HT1080 (cell line): ENCODE measurements around the gene MBD3L2. TPM values are rescaled to one million over a fixed set of nuclear protein-coding genes. Genes with fewer than 3 reads are reported as not detected.
"Not testable (repeated sequence)": the region's sequence is repeated elsewhere in the genome, so short reads cannot be mapped to it uniquely, and the experiment has no call there.

Experiments
- DNase-seq: peaks from one replicate; pipeline ENCODE4 v3.0.0-alpha.2; 2015; ENCODE audit warnings: low read depth
- polyA plus RNA-seq, 2 experiments: library from polyadenylated mRNA; depleted of rRNA; stranded (reverse); fragments of >200 nt; gene quantifications; 2 replicates each; pipeline ENCODE4 v1.2.3, GENCODE V29; 2015
- total RNA-seq: library from RNA; depleted of rRNA; stranded (reverse); fragments of >200 nt; shearing (Covaris generic); gene quantifications from 2 replicates; pipeline ENCODE4 v1.2.3, GENCODE V29; 2014; rRNA removed

MBD3L2 gene
- not detected in 2 replicates for total RNA-seq
- polyA plus RNA-seq (2015; cell fraction: cytosol; rRNA removed): not detected in 2 replicates
- not detected in 2 replicates for polyA plus RNA-seq (2015; cell fraction: nucleus; rRNA removed)

DNA sequence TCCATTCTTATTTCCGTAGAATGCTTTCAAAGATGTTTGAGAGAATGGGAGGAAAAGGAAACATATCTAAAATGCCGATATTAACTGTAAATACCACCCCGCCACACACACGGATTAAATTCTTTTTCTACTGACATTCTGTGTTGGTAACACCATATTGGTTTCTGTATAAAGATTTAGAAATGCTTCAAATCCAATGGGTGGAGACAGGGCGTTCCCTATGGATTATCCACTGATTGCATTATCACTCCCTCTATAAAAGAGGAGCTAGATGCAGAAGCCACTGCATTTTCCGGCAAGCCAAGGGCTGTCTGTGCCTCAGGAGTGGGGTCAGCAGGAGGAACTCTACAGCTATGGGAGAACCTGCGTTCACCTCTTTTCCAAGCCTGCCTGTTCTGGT, at the start of gene MBD3L2:
TSS of gene MBD3L2 (plus strand) at position 301 of the 400 bp plus-strand sequence. CDS start at position 354, 53 bp downstream.
- not testable (repeated sequence) for DNase-seq

DNA sequence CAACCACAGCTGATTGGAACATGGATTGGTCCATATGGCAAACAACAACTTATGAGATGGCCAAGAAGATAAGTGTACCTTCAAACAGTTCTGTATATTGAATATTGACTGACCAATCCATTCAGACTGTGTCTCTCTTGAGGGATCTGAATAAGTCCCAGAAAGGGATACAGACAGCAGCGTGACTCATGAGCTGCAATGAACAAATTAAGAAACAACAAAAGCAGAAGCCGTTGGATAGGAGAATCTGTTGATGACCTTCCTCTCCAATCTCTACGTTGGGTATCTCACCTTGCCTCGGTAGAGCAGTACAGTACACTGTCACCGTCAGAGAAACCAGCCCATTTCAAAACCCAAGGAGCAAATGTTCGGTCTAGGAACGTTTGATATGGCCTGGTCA, 49.2 kb upstream of the MBD3L2 start:
- DNase-seq: no peak

DNA sequence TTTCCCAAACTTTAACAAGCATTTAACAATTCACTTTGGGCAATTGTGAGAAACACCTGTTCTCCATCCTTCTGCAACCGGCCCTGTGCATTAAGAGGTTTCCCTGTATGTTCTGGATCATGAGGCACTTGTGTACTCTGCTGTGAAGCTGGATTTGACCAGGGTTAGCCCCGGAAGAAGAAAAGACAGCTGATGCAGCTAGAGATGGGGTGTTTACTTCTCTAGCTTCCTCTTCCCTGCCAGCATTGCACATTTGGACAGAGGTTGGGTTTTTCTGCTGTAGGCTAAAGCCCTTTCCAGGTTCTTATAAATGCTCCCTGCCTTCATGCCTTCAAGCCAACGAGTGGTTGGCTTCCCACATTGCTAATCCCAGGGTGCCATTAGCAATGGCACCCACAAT, 48.8 kb upstream of the MBD3L2 start:
- no peak for DNase-seq

DNA sequence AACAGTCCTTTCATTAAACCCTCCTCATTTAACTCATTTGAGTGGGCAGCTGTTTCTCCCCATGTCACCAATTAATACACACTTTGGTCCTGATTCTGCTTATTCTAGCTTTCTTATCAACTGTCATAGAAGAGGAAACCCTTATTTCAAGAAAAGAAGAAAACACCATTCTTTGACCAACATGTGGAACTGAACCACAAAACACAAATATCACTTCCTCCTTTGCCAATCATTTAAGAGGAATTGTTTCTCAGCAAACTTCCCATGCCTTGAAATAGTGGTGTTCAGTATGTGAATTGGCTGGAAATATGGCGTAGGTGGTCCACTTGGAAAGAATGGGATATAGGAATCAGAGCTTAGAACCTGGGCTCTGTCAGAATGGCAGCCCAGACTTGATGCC, 48.3 kb upstream of the MBD3L2 start:
- DNase-seq: no peak

DNA sequence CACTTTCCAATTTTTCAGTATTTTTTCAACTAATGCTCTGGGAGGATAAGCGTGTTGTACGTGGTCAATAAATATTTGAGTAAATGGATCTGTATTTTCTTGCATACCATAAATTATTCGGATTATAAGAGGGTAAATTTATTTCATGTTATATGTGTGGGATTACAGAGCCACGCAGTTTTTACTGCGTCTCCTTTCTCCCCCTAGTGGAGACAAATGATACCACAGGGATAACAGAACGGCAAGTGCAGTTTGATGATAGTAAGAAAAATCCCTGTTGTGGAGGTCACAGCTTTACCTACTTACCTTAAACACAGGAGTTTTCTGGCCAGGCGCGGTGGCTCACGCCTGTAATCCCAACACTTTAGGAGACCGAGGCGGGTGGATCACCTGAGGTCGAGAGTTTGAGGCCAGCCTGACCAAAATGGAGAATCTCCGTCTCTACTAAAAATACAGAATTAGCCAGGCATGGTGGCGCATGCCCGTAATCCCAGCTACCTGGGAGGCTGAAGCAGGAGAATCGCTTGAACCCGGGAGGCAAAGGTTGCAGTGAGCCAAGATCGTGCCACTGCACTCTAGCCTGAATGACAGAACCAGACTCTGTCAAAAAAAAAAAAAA, 44.7 kb upstream of the MBD3L2 start:
- DNase-seq: no peak

DNA sequence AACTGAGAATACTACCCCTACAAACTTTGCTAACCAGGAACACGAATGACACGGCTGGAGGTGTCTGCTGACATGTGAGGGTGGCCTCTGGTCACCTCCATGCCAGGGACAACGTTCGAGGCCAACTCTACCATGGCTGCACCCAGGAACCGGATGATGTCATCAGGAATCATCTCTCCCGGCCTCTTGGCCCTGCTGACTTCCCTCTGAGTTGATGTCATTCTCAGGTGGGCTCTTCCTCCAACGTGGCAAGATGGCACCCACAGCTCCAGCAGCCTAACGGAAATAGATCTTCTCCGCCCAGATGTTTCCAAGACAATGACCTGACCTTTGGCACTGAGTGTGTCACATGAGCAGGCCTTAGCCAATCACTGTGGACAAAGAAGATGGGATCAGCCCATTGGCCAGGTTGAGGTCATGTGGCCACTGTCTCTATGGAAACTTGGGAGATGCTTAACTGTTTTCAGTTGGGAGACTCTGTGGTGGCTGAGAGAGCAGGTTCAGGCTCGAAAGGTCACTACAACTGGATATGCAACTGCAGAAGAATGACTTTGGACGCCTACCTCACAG, 42.9 kb upstream of the MBD3L2 start:
- no peak for DNase-seq

DNA sequence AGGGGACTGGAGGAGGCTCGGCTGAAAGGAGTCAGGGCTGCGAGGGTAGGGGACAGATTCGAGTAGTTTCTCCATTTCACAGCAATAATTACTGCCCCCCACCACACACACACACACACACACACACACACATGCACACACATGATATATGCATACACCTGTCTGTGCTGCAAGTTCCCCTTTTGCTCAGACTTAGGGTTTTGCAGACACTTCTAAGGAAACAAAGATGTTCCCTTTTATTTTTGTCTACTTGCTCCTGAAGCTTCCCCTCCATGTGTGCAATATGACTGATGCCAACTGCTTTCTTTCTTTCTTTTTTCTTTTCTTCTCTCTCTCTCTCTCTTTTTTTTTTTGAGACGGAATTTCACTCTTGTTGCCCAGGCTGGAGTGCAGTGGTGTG, 41.3 kb upstream of the MBD3L2 start:
- no peak for DNase-seq

DNA sequence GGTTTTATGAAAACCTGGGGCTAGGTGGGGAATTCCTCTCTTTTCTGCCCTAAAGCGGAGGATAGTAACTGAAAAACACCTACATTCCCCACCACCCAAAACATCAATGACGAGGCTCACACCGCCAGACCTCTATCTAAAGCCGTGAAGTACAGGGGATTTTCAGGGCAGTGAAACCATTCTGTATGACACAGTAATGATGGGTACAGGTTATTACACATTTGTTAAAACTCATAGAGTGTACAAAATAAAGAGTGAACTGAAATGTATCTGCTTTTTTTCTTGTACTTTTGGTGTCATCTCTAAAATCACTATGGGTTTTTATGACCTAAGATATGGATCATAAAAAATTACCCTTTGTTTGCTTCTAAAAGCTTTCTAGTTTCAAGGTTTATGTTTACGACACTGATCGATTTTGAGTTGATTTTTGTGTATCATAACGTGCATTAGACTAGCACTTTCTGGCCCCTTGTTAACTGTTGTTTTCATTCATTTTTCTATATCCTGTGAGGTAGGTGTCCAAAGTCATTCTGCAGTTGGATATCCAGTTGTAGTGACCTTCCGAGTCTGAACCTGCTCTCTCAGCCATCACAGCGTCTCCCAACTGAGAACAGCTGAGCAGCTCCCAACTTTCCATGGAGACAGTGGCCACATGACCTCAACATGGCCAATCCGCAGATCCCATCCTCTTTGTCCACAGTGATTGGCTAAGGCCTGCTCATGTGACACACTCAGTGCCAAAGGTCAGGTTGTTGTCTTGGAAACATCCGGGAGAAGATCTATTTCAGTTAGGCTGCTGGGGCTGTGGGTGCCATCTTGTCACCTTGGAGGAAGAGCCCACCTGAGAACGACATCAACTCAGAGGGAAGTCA, 38.2 kb upstream of the MBD3L2 start:
- DNase-seq: no peak

DNA sequence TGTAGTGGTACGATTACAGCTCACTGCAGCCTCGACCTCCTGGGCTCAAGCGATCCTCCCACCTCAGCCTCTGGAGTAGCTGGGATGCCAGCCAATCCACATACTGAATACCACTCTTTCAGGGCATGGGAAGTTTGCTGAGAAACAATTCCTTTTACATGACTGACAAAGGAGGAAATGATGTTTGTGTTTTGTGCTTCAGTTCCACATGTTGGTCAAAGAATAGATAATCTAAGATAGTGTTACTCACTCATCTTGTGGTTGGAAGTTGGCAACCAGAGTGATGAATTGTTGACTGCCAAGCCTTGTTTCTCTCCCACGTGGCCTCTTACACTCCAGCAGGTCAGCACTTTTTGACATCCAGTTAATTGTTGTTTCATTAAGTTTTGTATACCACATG, 35.4 kb upstream of the MBD3L2 start:
- peak; percentile 75 for DNase-seq

DNA sequence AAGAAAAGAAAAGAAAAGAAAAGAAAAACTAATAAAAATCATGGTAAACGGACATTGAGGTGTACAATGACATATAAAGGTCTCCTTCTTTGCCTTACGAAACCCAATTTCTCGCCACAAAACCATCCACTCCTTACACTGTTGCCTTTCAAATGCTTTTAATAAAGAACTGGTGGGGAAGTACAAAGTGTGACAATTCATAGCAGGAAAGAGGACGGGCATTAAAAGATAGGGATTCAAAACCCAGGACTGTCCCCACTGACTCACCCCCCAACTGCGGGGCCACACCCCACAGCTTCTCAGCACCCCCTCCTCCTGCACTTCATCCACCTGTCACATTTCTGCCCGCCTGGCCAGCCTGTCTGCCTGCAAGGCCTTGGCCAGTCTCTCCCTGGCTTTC, 30.3 kb upstream of the MBD3L2 start:
- DNase-seq: no peak

DNA sequence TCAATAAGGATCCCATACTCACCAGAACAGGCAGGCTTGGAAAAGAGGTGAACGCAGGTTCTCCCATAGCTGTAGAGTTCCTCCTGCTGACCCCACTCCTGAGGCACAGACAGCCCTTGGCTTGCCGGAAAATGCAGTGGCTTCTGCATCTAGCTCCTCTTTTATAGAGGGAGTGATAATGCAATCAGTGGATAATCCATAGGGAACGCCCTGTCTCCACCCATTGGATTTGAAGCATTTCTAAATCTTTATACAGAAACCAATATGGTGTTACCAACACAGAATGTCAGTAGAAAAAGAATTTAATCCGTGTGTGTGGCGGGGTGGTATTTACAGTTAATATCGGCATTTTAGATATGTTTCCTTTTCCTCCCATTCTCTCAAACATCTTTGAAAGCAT, 27.8 kb upstream of the MBD3L2 start, which contains the start of gene MBD3L2B:
TSS of gene MBD3L2B (minus strand) at position 101 of the 400 bp plus-strand sequence. CDS start at position 67, 34 bp downstream.
- not testable (repeated sequence) for DNase-seq

DNA sequence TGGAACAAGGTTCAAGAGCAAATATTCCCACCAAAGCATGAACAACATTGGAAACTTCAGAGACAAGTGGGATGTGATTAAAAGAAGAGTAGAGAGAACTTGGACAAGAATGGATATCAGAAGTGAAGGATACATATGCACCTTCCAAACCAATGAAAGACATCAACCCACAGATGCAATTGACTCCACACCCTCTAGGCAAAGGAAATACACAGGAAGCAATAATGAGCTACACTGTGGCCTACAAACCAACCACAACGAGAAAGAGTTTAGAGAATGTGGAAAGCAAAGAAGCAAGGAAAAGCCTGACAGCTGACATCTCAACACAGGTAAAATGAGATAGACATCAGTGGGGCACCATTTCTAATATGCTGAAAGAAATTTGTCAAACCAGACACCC, 20.3 kb upstream of the MBD3L2 start:
- DNase-seq: not testable (repeated sequence)

DNA sequence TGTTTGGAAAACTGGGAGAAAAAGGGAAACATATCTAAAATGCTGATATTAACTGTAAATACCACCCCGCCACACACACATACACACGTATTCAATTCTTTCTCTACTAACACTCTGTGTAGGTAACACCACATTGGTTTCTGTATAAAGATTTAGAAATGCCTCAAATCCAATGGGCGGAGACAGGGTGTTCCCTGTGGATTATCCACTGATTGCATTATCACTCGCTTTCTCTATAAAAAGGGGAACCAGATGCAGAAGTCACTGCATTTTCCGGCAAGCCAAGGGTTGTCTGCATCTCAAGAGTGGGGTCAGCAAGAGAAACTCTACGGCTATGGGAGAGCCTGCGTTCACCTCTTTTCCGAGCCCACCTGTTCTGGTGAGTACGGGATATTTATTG, 18.8 kb upstream of the MBD3L2 start, which contains the start of gene MBD3L5:
TSS of gene MBD3L5 (plus strand) at position 301 of the 400 bp plus-strand sequence. CDS start at position 335, 34 bp downstream.
- not testable (repeated sequence) for DNase-seq

DNA sequence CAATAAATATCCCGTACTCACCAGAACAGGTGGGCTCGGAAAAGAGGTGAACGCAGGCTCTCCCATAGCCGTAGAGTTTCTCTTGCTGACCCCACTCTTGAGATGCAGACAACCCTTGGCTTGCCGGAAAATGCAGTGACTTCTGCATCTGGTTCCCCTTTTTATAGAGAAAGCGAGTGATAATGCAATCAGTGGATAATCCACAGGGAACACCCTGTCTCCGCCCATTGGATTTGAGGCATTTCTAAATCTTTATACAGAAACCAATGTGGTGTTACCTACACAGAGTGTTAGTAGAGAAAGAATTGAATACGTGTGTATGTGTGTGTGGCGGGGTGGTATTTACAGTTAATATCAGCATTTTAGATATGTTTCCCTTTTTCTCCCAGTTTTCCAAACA, 9.0 kb upstream of the MBD3L2 start, which contains the start of gene MBD3L4:
TSS of gene MBD3L4 (minus strand) at position 101 of the 400 bp plus-strand sequence. CDS start at position 66, 35 bp downstream.
- not testable (repeated sequence) for DNase-seq

DNA sequence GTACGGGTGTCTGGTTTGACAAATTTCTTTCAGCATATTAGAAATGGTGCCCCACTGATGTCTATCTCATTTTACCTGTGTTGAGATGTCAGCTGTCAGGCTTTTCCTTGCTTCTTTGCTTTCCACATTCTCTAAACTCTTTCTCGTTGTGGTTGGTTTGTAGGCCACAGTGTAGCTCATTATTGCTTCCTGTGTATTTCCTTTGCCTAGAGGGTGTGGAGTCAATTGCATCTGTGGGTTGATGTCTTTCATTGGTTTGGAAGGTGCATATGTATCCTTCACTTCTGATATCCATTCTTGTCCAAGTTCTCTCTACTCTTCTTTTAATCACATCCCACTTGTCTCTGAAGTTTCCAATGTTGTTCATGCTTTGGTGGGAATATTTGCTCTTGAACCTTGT, 7.6 kb upstream of the MBD3L2 start:
- DNase-seq: not testable (repeated sequence)

DNA sequence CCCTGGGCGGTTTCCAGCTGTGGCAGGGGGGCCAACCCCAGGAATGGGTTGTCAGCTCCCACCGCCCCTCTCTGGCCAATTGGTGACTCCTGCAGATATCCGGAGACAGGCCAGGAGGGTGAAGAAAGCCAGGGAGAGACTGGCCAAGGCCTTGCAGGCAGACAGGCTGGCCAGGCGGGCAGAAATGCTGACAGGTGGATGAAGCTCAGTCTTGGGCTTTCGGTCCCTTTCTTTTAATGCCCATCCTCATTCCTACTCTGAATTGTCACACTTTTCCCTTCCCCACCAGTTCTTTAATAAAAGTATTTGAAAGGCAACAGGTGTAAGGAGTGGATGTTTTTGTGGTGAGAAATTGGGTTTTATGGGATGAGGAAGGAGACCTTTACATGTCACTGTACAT, 2.3 kb downstream of the MBD3L2 start:
- DNase-seq: not testable (repeated sequence)

DNA sequence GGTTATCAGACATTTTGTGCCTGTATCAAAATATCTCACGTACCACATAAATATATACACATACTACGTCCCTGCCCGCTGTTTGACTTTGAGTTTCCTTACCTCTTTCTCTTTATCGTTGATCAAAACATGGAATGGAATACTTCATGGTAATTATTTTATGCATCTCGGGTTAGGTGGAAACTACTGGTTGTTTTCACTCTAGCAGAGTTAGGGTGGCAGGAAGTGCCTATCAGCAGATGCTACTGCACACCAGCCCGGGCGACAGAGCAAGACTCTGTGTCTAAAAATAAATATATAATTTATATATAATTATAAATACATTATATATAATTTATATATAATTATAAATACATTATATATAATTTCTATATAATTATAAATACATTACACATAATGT, 3.8 kb downstream of the MBD3L2 start:
- DNase-seq: not testable (repeated sequence)

DNA sequence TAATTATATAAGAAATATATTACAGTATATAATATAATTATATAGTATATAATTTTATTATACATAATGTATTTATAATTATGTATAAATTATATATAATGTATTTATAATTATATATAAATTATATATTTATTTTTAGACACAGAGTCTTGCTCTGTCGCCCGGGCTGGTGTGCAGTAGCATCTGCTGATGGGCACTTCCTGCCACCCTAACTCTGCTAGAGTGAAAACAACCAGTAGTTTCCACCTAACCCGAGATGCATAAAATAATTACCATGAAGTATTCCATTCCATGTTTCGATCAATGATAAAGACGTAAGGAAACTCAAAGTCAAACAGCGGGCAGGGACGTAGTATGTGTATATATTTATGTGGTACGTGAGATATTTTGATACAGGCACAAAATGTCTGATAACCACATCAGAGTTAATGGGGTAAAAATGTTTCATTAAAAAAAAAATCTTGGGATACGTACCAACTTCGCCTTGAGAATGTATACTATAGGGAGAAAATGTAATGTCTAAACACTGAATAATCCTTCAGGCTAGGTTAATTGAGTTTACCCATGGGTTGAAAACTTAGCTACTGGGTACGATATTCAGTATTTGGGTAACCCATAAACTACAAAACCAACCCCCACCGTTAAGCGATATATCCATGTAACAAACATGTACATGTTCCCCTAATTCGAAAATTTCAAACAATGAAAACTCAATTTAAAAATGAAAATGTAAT, 5.7 kb downstream of the MBD3L2 start:
- not testable (repeated sequence) for DNase-seq

DNA sequence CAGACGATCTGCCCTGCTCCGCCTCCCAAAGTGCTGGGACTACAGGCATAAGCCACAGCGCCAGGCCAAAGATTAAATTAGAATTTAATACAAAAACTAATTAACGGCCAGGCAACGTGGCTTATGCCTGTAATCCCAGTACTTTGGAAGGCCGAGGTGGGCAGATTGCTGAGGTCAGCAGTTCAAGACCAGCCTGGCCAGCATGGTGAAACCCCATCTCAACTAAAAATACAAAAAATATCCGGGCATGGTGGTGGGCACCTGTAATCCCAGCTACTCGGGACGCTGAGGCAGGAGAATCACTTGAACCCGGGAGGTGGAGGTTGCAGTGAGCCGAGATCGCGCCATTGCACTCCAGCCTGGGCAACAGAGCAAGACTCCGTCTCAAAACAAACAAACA, 6.6 kb downstream of the MBD3L2 start:
- DNase-seq: not testable (repeated sequence)

DNA sequence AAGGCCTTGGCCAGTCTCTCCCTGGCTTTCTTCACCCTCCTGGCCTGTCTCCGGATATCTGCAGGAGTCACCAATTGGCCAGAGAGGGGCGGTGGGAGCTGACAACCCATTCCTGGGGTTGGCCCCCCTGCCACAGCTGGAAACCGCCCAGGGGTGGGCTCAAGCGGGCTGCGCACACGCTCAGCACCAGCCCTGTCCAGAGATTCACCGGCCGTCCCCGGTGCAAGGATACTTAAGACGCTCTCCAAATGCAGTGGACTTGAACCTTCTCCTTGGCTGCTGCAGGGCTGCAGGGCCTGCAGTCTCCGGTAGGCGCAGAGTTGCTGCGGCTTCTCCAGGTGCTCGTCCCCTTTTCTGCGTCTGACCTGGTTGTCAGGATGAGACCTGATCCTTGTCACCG, 7.2 kb downstream of the MBD3L2 start:
- not testable (repeated sequence) for DNase-seq

DNA sequence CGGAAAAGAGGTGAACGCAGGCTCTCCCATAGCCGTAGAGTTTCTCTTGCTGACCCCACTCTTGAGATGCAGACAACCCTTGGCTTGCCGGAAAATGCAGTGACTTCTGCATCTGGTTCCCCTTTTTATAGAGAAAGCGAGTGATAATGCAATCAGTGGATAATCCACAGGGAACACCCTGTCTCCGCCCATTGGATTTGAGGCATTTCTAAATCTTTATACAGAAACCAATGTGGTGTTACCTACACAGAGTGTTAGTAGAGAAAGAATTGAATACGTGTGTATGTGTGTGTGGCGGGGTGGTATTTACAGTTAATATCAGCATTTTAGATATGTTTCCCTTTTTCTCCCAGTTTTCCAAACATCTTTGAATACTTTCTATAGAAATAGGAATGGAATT, 9.5 kb downstream of the MBD3L2 start, which contains the start of gene MBD3L3:
TSS of gene MBD3L3 (minus strand) at position 101 of the 400 bp plus-strand sequence. CDS start at position 30, 71 bp downstream.
- not testable (repeated sequence) for DNase-seq
